ENCODE results near the gene SH3BGR.
"Not testable (repeated sequence)": the region's sequence is repeated elsewhere in the genome, so short reads cannot be mapped to it uniquely, and the experiment has no call there.

The SH3BGR gene

DNA sequence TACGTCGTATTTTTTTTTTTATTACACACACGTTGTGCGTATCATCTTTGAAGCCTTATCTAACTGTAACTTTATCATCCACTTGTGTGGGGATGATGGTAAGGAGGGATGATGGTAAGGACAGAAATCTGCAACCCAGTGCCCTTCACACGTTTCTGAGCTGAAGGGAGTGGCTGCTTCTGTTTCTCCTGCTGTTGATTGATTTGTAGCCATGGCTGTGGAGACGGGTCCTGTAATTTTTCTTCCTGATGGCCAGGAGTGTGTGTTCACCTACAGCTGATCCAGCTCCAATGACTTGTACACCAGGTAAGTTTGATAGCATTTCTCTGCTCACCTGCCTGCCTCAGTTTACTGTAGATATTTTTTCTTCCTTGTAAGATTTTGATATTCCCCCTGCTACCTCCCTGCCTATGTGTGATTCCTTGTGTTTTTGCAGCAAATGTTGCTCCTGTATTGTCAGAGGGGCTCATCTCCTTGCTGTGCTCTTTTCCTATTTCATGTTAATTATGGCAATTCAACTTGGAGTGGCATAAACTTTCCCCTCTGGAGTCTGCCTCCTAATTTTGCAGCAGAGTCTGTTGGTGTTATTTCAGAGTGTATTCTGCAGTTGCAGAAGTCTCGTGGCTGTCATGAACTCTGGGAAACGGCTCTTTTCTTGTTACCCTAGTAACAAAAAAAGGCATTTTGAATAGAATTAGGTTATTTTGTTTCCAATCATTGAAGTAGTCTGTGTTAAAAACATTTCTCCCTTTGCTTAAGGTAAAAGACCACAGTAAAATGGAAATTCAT lies 64.1 kb downstream of the SH3BGR start:
- DNase-seq (ENCODE audit: low read depth): no peak

DNA sequence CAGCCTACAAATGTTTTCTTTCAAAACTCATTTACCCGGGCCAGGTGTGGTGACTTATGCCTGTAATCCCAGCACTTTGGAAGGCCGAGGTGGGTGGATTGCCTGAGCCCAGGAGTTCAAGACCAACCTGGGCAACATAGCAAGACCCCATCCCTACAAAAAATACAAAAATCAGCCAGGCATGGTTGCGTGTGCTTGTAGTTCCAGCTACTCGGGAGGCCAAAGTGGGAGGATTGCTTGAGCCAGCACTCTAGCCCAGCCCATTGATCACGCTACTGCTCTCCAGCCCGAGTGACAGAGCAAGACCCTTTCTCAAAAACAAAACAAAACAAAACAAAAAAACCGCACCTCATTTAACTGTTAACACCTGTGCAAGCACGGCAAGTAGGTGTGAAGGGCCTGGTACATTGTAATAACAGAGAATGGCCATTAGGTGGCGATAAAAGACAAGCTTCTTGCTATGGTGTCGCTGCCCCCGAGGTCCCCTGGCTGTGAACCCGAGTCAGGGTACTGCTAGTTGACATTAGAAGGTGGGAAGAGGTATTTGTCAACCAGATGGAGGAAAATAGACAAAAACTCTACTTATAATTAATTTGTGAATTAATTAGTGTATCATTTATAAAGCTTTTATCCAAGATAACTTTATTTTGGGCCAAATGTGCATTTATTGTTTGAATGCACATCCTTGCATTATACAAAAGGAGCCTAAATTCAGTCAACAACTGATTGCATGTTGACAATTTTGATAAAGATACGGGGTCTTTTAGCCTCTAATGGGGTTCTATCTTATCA lies 66.5 kb downstream of the SH3BGR start:
- no peak for DNase-seq (ENCODE audit: low read depth)

DNA sequence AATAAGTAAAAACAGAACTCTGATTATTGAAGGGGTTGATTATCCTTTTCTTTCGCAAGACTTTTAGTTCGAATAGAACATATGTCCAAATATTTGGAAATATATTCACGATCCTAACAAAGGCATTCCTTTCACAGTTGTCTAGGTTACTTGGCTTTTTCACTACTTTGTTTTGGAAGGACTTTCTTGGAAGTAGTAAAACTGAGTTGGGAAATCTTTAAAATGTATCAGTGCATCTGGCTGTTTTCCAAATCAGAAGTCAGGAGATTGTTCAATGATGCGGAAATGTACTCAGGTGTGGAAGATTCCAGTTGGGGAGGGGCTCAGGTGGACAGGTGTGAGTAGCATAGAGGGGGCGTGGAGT lies 67.1 kb downstream of the SH3BGR start:
- no peak for DNase-seq (ENCODE audit: low read depth)

DNA sequence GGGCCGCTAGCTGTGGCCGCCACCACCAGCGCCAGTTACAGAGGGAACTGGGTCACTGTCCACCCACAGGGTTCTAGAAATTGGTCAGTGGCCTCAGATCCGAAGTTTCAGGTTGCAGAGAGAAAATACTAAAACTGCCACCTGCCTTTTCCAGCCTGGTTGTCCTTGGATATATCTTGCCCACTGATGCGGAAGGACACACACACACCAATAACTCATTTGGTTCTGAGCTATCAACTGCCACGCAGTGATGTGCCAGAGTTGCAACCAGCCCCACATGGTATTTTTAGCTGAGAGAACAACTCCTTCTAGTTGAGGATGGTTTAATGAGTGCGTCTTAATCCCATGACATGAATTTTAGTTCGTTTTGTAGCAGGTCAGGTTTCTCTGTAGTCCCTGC lies 68.1 kb downstream of the SH3BGR start:
- no peak for DNase-seq (ENCODE audit: low read depth)

DNA sequence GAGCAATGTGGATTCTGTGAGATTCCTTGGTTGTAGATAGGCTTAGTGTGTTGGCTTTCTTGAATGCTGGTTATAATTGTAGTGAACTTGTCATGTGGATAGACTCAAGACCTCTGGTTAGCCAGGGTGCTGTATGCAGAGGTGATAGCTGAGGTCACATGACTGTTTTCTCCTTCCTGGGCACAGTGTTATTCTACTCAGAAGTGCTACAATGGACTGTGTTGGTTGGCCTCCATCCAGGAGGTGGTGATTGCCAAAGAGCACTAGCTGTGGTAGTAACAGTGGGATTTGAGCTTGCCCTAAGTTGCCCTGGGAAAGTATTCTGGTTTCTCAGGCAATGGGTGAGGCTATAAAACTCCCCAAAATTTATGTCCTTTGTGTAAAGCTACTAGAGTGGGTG lies 71.6 kb downstream of the SH3BGR start:
- DNase-seq (ENCODE audit: low read depth): no peak

DNA sequence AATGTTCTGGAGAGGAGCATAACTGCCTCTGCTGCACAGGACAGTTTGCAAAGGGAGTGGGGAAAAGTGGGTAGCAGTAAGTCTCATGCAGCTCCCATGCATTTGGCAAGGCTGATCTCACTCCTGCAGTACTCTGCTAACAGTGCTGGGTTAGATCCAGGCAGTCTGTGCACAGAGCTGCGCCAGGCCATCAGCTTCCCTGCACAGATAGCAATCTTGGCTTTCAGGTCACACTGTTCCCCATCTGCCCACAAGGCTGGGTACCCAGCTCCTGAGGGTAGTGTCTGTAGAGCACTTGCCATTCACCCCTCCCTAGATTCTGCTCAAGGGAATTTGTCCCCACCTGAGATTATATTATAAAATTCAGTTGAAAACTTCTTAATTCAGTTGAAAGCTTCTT lies 72.1 kb downstream of the SH3BGR start:
- no peak for DNase-seq (ENCODE audit: low read depth)

DNA sequence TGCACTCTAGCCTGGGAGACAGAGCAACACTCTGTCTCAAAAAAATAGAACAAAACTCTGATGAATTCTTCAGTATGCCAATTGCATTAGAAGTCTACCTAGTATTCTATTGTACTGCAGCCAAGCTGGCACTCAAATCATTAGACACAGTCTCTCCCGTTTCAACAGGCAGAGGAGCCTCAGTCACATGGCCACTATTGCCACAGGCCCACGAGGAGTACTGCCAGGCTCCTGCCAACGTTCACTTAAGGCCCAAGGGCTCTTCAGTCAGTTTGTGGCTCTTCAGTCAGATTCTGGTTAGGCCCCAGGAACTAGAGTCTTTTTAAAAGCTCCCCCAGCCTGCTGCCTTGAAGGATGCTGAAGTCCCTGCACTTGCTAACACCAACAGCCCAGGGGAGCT lies 73.4 kb downstream of the SH3BGR start:
- no peak for DNase-seq (ENCODE audit: low read depth)

DNA sequence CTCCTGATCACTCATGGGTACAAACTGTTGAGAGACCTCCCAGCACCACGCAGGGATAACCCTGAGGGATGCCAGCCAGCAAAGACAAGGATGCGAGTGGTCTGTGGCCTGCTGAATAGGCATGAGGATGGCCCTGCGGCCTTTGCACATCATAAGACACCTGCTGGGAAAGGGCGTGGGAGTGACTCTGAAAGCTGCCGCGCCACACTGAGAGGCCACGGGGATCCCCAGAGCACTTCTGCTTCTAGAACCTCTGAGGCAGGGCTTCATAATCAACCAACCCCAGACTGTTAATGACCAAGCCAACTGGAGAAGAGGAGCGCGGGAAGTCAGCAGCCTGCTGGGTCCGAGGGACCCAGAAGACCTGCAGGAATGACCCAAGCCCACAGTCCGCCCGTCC lies 73.8 kb downstream of the SH3BGR start:
- DNase-seq (ENCODE audit: low read depth): no peak

DNA sequence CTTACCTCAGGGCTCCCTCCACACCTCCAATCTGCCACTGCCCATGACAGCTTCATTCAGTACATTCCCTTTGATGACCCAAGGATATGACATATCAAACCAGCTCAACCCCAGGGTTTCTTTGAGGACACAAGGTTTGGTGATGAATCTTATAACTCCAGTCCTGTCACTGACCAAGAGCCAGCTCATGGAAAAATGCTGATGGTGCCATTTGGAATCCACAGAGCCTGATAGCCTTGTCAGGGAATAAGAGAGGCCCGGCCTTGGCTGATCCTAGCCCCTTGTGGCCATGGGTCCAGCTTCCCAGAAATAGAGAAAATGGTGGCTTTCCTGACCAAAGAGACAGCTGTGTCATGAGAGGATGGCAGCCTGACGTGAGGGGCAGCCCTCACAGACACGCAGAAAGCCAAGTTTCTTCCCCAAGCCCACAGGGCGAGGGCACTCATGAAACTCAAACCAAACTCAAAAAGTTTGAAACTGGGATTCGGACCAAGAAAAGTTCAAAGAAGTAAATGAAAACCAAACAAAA lies 75.4 kb downstream of the SH3BGR start:
- DNase-seq (ENCODE audit: low read depth): no peak

DNA sequence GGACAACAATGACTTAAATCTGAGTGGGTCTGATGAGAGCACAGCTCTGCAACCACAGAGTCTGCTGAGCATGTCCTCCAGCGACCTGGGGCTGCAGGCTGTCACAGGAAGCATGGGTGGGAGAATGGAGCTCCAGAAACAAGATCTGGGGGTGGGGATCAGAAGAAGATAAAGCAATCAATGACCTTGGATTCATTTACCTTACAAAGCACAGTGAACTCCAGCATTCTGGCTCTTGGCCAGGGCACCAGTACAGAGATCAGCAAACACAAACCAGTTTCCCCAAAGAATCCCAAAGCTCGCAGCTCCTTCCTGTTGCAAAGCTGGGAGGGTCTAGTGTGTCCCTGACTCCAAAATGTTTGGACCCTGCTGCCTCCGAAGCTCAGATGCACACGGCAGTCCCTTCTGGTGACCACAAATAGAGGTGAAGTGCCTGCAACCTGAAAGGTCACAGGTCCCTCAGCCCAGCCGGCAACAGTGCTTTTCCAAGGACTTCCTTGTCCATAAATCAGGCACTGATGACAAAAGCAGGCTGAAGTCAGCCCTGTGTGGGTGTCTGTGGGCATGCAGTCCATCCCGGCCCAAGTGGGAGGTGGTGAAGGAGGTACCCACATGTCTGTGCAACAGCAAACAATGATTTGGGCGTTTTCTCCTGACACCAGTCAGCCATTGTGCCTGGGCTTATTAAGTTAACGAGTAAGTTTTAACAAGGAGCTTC lies 76.1 kb downstream of the SH3BGR start:
- no peak for DNase-seq (ENCODE audit: low read depth)

DNA sequence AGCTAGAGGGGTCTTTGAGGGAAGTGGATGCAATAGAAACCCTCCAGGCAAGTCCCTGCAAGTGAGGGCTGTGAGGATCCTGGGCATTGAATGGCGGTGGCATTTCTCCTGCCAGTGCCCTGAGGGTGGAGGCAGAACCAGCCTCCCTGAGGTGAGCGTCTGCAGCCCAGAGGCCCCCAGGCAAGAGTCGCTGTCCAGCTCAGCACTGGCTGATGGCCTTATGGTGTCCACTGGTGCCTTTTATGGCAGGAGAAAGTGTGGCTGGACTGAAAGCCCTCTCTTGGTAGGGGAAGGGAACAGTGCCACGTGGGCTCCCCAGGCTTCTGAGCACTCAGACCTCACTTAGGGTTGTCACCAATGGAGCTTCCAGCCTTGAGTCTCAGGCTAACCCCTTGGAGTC lies 77.3 kb downstream of the SH3BGR start:
- DNase-seq (ENCODE audit: low read depth): no peak

DNA sequence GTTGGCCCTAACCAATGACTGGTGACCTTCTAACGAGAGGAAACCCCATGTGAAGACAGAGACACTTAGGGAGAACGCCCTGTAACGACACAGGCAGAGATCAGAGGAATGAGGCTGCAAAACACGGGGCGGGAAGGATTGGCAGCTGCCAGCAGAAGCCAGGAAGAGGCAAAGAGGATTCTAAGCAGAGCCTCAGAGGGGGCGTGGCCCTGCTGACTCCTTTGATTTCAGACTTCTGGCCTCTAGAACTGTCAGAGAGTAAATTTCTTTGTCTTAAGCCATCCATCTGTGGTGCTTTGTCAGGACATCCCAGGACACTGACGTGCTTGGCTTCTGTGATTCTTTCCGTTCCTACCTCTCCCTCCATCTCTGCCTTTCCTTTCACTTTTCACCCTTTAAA lies 79.3 kb downstream of the SH3BGR start:
- no peak for DNase-seq (ENCODE audit: low read depth)

DNA sequence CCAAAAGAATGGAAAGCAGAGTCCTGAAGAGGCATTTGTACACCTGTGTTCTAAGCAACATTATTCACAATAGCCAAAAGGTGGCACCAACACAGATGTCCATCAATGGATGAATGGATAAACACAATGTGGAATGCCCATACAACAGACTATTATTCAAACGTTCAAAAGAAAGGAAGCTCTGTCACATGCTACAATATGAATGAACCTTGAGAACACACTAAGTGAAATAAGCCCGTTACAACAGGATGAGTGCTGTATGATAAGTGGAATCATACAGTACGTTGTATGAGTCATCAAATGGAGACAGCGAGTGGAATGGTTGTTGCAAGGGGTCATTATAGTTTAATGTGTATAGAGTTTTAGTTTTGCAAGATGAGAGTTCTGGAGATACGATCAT lies 80.1 kb downstream of the SH3BGR start:
- no peak for DNase-seq (ENCODE audit: low read depth)

DNA sequence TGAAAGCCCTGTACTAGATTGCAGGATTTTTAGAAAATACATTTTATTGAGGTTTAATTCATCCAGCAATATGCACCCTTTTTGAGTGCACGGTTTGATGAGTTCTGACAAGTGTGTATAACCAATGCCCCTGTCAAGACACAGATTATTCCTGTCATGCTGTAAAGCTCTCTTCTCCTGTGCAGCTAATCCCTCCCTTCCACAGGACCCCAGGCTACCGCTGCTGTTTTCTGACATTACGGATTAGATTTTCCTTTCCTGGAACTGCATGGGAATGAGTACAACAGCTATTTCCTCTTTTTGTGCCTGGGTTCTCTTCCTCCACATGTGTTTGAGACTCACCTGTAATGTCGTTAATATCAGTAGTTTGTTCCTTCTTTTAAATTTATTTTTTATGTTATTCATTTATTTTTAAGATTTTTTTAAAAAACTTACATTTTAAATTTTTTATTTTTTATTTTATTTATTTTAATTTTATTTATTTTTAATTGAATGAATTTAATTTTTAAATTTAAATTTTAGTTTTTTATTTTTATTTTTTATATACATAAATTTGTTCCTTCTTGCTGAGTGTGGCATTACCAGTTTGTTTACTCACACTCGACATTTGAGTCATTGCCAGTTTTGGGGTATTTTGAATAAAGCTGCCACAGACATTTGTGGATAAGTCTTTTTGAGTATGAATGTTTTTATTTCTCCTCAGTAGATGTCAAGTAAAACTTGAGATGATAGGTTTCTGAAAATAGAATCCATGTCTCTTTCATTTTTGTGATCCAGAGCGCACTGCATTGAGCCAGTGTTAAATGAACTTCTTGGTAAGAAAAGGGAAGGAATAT lies 82.0 kb downstream of the SH3BGR start:
- no peak for DNase-seq (ENCODE audit: low read depth)

DNA sequence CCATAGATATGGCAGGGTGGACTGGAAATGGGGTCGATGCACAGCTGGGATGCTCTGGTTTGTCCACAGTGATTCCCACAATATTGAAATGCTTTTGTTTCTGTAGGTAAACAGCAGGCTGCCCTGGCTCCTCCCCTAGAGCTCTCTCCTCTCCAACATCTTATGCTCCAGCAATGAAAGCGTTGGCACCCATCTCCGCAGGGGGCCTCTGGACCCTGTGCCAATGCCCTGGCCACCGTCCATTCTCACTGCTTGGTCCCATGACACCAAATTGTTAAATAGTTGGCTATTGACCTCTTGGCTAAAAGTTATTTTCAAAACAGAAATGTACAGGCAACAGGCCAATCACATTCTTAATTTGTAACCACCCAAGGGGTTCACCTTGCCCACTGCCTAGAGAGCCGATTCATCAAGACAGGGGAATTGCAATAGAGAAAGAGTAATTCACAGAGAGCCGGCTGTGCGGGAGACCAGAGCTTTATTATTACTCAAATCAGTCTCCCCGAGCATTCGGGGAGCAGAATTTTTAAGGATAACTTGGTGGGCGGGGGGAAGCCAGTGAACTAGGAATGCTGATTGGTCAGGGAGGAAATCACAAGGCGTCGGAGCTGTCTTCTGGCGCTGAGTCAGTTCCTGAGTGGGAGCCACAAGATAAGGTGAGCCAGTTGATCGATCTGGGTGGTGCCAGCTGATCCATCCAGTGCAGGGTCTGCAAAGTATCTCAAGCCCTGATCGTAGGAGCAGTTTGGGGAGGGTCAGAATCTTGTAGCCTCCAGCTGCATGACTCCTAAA lies 84.1 kb downstream of the SH3BGR start:
- DNase-seq (ENCODE audit: low read depth): no peak

DNA sequence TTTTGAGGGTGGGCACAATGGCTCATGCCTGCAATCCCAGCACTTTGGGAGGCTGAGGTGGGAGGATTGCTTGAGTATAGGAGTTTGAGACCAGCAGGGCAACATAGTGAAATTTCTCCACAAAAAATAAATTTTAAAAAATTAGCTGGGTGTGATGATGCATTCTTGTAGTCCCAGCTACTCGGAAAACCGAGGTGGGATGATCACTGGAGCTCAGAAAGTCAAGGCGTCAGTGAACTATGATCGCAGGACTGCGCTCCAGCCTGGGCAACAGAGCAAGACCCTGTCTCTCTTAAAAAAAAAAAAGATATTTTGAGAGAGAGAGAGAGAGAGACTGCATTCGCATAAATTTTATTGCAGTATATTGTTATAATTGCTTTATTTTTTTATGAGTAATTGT lies 85.1 kb downstream of the SH3BGR start:
- no peak for DNase-seq (ENCODE audit: low read depth)

DNA sequence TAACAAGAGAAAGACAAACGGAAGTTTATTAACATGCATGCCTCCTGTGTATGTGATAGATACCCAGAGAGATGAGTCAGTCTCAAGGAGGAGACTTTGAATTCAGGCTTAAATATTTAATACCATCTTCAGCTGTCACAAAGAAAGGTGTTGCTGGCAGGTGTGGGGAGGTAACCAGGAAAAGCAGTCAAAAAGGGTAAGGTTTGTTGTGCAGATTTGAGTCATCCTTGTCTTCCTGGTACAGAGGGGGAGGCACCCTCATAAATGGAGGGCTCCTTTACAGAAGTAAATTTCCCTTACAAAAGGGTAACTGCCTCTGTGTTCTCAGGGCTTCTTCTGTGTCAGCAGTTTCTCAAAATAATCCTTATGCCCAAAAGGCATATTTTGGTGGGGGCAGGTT lies 85.8 kb downstream of the SH3BGR start:
- DNase-seq (ENCODE audit: low read depth): no peak

DNA sequence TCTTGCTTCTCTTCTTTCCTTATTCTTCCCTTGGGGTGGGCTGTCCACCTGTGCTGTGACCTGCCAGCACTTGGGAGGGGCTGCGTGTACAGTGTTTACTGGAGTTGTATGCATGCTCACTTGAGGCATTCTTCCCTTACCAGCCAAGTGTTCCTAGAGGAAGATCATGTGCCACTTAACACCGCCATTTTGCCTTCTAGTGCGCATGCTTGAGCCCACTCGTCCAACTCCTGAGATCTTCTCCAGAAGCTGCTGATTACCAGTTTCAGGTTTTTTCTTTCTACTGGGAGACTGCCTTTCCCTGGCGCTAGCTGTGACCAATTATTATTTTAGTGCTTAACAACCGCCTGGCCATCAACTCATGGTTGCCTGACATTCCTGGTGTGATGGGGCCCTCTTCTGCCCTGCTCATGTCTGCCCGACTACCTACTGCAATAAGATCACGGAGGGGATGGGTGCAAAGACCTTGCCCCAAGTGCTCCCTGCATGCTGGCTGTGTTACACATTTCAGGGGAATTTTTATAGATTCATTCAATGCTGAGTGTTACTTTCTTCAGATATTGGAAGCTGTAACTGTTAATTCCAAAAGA lies 86.8 kb downstream of the SH3BGR start:
- DNase-seq (ENCODE audit: low read depth): no peak

DNA sequence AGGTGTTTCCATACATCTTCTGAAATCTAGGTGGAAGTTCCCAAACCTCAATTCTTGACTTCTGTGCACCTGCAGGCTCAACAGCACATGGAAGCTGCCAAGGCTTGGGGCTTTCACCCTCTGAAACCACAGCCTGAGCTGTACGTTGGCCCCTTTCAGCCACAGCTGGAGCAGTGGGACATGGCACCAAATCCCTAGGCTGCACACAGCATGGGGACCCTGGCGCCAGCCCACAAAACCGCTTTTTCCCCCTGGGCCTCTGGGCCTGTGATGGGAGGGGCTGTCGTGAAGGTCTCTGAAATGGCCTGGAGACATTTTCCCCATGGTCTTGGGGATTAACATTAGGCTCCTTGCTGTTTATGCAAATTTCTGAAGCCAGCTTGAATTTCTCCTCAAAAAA lies 88.6 kb downstream of the SH3BGR start:
- DNase-seq (ENCODE audit: low read depth): not testable (repeated sequence)

DNA sequence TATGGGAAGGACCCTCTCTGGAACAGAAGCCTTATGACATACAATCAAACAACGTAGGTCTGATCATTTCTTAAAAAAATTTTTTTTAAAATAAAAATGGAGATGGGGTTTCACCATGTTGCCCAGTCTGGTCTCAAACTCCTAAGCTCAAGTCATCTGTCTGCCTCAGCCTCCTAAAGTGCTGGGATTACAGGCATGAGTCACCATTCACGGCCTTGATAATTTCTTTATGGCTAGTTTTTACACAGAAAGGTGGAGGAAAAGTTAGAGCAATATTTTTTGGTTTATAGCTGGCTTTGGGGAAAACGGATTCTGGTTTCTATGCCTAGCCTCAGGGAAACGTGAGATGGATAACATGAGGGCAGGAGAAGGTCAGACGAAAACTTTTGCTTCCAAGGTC lies 91.0 kb downstream of the SH3BGR start:
- DNase-seq (ENCODE audit: low read depth): no peak

DNA sequence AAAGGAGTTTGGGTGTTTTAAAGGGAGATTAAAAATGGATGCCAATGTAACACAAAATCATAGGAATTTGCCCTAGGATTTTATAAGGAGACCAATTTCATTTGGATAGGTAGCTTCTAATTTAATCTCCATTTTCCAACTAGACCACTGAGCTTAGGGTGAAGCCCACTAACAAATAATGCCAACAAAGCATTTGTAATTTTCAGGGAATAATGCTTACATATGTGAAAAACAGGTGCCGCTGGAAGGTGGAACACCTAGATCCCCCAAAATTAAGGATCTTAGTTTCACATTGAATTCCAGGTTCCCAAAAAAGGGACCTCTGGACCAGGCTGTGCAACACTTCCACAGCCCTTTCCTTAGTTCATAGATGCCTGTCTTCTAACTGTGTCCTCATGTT lies 94.8 kb downstream of the SH3BGR start:
- DNase-seq (ENCODE audit: low read depth): no peak
